Astrocyte of the cerebellum (primary cell): Measurements from ENCODE around the gene ZDHHC7.

Experiments used
- DNase-seq: peaks from one replicate; pipeline ENCODE4 v3.0.0-alpha.2; 2011; ENCODE audit warnings: low read depth
- H3K4me3 ChIP-seq: 2 replicates; pipeline ENCODE4 v1.5.1; 2011; ENCODE audit warnings: mild to moderate bottlenecking, low read depth, low read length, moderate library complexity
- in situ Hi-C: cut with HindIII; loops from 2 replicates; pipeline ENCODE4 v1.10.0; 2017; ENCODE audit warnings: low sequenced_read_pairs
- TF ChIP-seq, protein P1 (sequence below): IDR thresholded peaks from 2 replicates; pipeline ENCODE4 v1.5.1; 2012; ENCODE audit warnings: low read length, low read depth, moderate library complexity, mild to moderate bottlenecking; ENCODE audit errors: missing control alignments

ZDHHC7 gene

GRCh38 chr16:85019659-85020245, 8.4 kb upstream of the ZDHHC7 start:
- TF ChIP-seq, protein P1, sequence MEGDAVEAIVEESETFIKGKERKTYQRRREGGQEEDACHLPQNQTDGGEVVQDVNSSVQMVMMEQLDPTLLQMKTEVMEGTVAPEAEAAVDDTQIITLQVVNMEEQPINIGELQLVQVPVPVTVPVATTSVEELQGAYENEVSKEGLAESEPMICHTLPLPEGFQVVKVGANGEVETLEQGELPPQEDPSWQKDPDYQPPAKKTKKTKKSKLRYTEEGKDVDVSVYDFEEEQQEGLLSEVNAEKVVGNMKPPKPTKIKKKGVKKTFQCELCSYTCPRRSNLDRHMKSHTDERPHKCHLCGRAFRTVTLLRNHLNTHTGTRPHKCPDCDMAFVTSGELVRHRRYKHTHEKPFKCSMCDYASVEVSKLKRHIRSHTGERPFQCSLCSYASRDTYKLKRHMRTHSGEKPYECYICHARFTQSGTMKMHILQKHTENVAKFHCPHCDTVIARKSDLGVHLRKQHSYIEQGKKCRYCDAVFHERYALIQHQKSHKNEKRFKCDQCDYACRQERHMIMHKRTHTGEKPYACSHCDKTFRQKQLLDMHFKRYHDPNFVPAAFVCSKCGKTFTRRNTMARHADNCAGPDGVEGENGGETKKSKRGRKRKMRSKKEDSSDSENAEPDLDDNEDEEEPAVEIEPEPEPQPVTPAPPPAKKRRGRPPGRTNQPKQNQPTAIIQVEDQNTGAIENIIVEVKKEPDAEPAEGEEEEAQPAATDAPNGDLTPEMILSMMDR = no peak
- no peak for DNase-seq
- in situ Hi-C loops = no loop called here
- no peak overlapping the region for H3K4me3 ChIP-seq

- TF ChIP-seq, protein P1 = no peak
- in situ Hi-C loops = no loop called here
- no peak for DNase-seq
- no peak overlapping the region for H3K4me3 ChIP-seq
These were observed 7.3 kb upstream of the ZDHHC7 start for GRCh38 chr16:85018529-85019236.

GRCh38 chr16:85017633-85018032, 6.3 kb upstream of the ZDHHC7 start:
- DNase-seq = no peak
- in situ Hi-C loops = no loop called here
- TF ChIP-seq, protein P1 = no peak
- H3K4me3 ChIP-seq = no peak overlapping the region

GRCh38 chr16:85017151-85017550, 5.8 kb upstream of the ZDHHC7 start:
- in situ Hi-C loops = no loop called here
- H3K4me3 ChIP-seq = no peak overlapping the region
- DNase-seq = no peak
- TF ChIP-seq, protein P1 = no peak

DNA sequence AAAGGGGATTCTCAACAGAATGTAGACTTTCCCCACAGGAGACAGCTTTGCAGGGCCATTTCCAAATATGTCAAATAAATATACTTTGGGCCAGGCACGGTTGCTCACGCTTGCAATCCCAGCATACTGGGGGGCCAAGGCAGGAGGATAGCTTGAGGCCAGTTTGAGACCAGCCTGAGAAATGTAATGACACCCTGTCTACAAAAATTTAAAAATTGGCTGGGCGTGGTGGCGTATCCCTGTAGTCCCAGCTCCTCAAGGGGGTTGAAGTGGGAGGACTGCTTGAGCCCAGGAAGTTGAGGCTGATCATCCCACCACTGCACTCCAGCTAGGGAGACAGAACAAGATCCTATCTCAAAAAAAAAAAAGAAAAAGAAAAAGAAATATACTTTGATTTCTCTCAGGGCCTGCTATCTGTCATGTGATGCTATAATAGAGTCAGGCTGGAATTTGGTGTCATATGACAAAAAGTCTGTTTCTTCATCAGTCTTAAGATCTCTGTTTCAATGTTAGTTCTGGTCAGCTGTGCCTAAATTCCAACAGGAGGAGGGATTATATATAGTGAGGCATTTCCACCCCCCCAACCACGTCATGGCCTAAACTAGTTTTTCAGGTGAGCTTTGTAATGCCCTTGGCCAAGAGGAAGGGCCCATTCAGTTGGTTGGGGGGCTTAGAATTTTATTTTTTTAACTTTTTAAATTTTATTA, 4.3 kb upstream of the ZDHHC7 start:
- TF ChIP-seq, protein P1 = no peak
- in situ Hi-C loops = no loop called here
- DNase-seq = no peak
- no peak overlapping the region for H3K4me3 ChIP-seq

GRCh38 chr16:85014311-85014710, 3.0 kb upstream of the ZDHHC7 start:
- no peak for DNase-seq
- TF ChIP-seq, protein P1 = no peak
- no peak overlapping the region for H3K4me3 ChIP-seq
- in situ Hi-C loops = loop anchor here (5.0 kb wide), 1 partner anchor 38 kb away; no protein-coding TSS in a partner anchor
